Neural cell (in vitro differentiated cells): ENCODE results near the gene DPEP1. TPM values are rescaled to one million over a fixed set of nuclear protein-coding genes. Genes with fewer than 3 reads are reported as not detected.

Experiments used
- H2AFZ ChIP-seq: fragments of 200-600, 300-800 bp; sonication (generic), shearing (Covaris generic); 2 replicates; pipeline ENCODE4 v1.6.0; 2014; ENCODE audit warnings: low read depth, mild to moderate bottlenecking, antibody characterized with exemption, low read length, moderate library complexity
- H3F3A ChIP-seq: fragments of 200-600 bp; shearing (Covaris generic); 2 replicates; pipeline ENCODE4 v1.6.1; 2016; ENCODE audit warnings: mild to moderate bottlenecking, moderate library complexity, mixed read lengths, antibody characterized with exemption, low read length; ENCODE audit not compliant: insufficient read depth, poor library complexity, severe bottlenecking
- H3K27ac ChIP-seq: fragments of 200-600, 300-800 bp; sonication (generic), shearing (Covaris generic); 2 replicates; pipeline ENCODE4 v1.5.1; 2014; ENCODE audit warnings: mild to moderate bottlenecking, low read length, moderate library complexity
- H3K27me3 ChIP-seq: fragments of 300-800, 200-600 bp; sonication (generic), shearing (Covaris generic); 2 replicates; pipeline ENCODE4 v1.6.0; 2014; ENCODE audit warnings: mild to moderate bottlenecking, low read depth, low read length, moderate library complexity; ENCODE audit not compliant: insufficient read depth
- H3K36me3 ChIP-seq: fragments of 300-800, 200-600 bp; sonication (generic), shearing (Covaris generic); 2 replicates; pipeline ENCODE4 v1.5.1; 2014; ENCODE audit warnings: mild to moderate bottlenecking, antibody characterized with exemption, low read length, moderate library complexity; ENCODE audit not compliant: insufficient read depth
- H3K4me2 ChIP-seq: fragments of 300-800, 200-600 bp; sonication (generic), shearing (Covaris generic); 2 replicates; pipeline ENCODE4 v1.6.0; 2014; ENCODE audit warnings: mild to moderate bottlenecking, low read length
- H3K4me3 ChIP-seq: fragments of 300-800, 200-600 bp; sonication (generic), shearing (Covaris generic); 2 replicates; pipeline ENCODE4 v1.5.1; 2014; ENCODE audit warnings: mild to moderate bottlenecking, low read length, moderate library complexity
- H3K79me2 ChIP-seq: fragments of 200-600 bp; shearing (Covaris generic); replicated peaks from 2 replicates; pipeline ENCODE4 v1.6.0; 2014; ENCODE audit warnings: mild to moderate bottlenecking, low read length, moderate library complexity; ENCODE audit not compliant: insufficient read depth
- H3K9ac ChIP-seq: fragments of 300-800, 200-600 bp; sonication (generic), shearing (Covaris generic); 2 replicates; pipeline ENCODE4 v1.6.1; 2016; ENCODE audit warnings: mild to moderate bottlenecking, low read length, mixed read lengths
- H3K9me2 ChIP-seq: fragments of 200-600 bp; shearing (Covaris generic); 2 replicates; pipeline ENCODE4 v1.6.1; 2016; ENCODE audit warnings: mild to moderate bottlenecking, low read length, mixed read lengths; ENCODE audit not compliant: insufficient read depth
- H3K9me3 ChIP-seq: fragments of 200-600, 300-800 bp; sonication (generic), shearing (Covaris generic); 2 replicates; pipeline ENCODE4 v1.6.1; 2016; ENCODE audit warnings: mild to moderate bottlenecking, mixed run types, low read length, moderate library complexity, mixed read lengths
- H4K20me1 ChIP-seq: fragments of 200-600 bp; shearing (Covaris generic); 2 replicates; pipeline ENCODE4 v1.6.1; 2016; ENCODE audit warnings: mild to moderate bottlenecking, mixed run types; ENCODE audit not compliant: insufficient read depth
- CTCF ChIP-seq: fragments of 450-650 bp; IDR thresholded peaks from 2 replicates; pipeline ENCODE4 v1.5.1; 2014; ENCODE audit warnings: antibody characterized with exemption, mild to moderate bottlenecking, moderate library complexity; ENCODE audit not compliant: poor library complexity, severe bottlenecking
- EP300 ChIP-seq: fragments of 450-650 bp; conservative IDR thresholded peaks from 2 replicates; pipeline ENCODE4 v1.6.1; 2014; ENCODE audit warnings: antibody characterized with exemption, mild to moderate bottlenecking, moderate library complexity; ENCODE audit not compliant: poor library complexity, severe bottlenecking
- EZH2 ChIP-seq: fragments of 200-600, 300-800 bp; shearing (Covaris generic), sonication (generic); IDR thresholded peaks from 2 replicates; pipeline ENCODE4 v1.6.1; 2014; ENCODE audit warnings: antibody characterized with exemption, low read length, borderline replicate concordance, mild to moderate bottlenecking; ENCODE audit not compliant: insufficient read depth, poor library complexity, severe bottlenecking
- MXI1 ChIP-seq: fragments of 450-650 bp; conservative IDR thresholded peaks from 2 replicates; pipeline ENCODE4 v1.6.1; 2014; ENCODE audit warnings: antibody characterized with exemption, mild to moderate bottlenecking; ENCODE audit not compliant: poor library complexity, severe bottlenecking
- POLR2AphosphoS5 ChIP-seq: IDR thresholded peaks from 2 replicates; pipeline ENCODE4 v1.6.1; 2012
- RAD21 ChIP-seq: fragments of 450-650 bp; conservative IDR thresholded peaks from 2 replicates; pipeline ENCODE4 v1.6.1; 2014; ENCODE audit warnings: antibody characterized with exemption, mild to moderate bottlenecking, moderate library complexity
- REST ChIP-seq: IDR thresholded peaks from 2 replicates; pipeline ENCODE4 v1.6.1; 2012; ENCODE audit warnings: borderline replicate concordance
- SMC3 ChIP-seq: fragments of 450-650 bp; conservative IDR thresholded peaks from 2 replicates; pipeline ENCODE4 v1.6.1; 2014; ENCODE audit warnings: antibody characterized with exemption, mild to moderate bottlenecking, moderate library complexity; ENCODE audit not compliant: poor library complexity
- TAF1 ChIP-seq: IDR thresholded peaks from 2 replicates; pipeline ENCODE4 v1.6.1; 2012; ENCODE audit warnings: low read depth
- polyA plus RNA-seq: library from polyadenylated mRNA; depleted of rRNA; stranded (reverse); fragments of >200 nt; gene quantifications from 2 replicates; pipeline ENCODE4 v1.2.3, GENCODE V29; 2014

DPEP1 gene
- polyA plus RNA-seq, 1 donor from 2014 or later: 0.33 TPM

GRCh38 chr16:89575247-89576152 is 37.9 kb upstream of the DPEP1 start, which contains the start of gene CPNE7:
Gene CPNE7, plus strand, starts transcription at chr16:89575758. Its CDS starts 140 bp downstream, at chr16:89575898.
- TF ChIP-seq CTCF: no peak
- TF ChIP-seq EZH2: peak; percentile 84
- Histone ChIP-seq H3K79me2 (no peaks in the 10 kb centered on the region), H3F3A (no peaks in the 10 kb centered on the region), H3K9me3 (no peaks in the 10 kb centered on the region), H3K27ac (no peak within 1 kb of the TSS), H2AFZ (no peak within 1 kb of the TSS), H3K36me3 (no peaks in the 10 kb centered on the region), H3K27me3 (peaks cover 44% of the 10 kb centered on the region), H3K4me3 (peak within 1 kb of the TSS; percentile 58), H4K20me1 (no peaks in the 10 kb centered on the region), H3K9me2 (no peaks in the 10 kb centered on the region), H3K9ac (peak within 1 kb of the TSS; percentile 16), H3K4me2 (no peak within 1 kb of the TSS)

GRCh38 chr16:89576153-89577054 is 37.0 kb upstream of the DPEP1 start:
- Histone ChIP-seq H2AFZ (no peak overlapping the region), H3F3A (no peaks in the 10 kb centered on the region), H3K36me3 (no peaks in the 10 kb centered on the region), H3K9me3 (no peaks in the 10 kb centered on the region), H3K27ac (no peak overlapping the region), H3K9ac (no peak overlapping the region), H3K9me2 (no peaks in the 10 kb centered on the region), H4K20me1 (no peaks in the 10 kb centered on the region), H3K27me3 (peaks cover 44% of the 10 kb centered on the region), H3K79me2 (no peaks in the 10 kb centered on the region), H3K4me2 (no peak overlapping the region), H3K4me3 (peak overlapping the region; percentile 48)
- TF ChIP-seq REST (no peak), RAD21 (no peak), MXI1 (no peak), TAF1 (no peak), CTCF (no peak), EP300 (no peak), SMC3 (no peak), POLR2AphosphoS5 (no peak), EZH2 (no peak)
